HepG2 (cell line): Measurements from ENCODE around the gene MISP3. TPM values are rescaled to one million over a fixed set of nuclear protein-coding genes. Genes with fewer than 3 reads are reported as not detected.

Source experiments
- ATAC-seq: fragments of 200-7000 bp; cut with Tn5 transposase; 3 replicates; pipeline ENCODE4 v1.9.1; 2020; ENCODE audit warnings: mild to moderate bottlenecking, moderate library complexity
- BruUV-seq: library from RNA; stranded (reverse); fragments of 400-500 nt; replicated peaks from 2 replicates; lab custom pipeline; 2021; lab: Mats Ljungman, UMichigan
- CTCF ChIA-PET: fragments of 300-600 bp; formaldehyde crosslinking; extraction: SDS; loops from one replicate; lab custom pipeline; 2021; ENCODE audit warnings: low total read pairs, inconsistent platforms, low intra/inter-chr PET ratio; lab: Yijun Ruan, JAX
- POLR2A ChIA-PET: fragments of 350-600 bp; sonication (Branson Sonifier 250); formaldehyde crosslinking; loops from one replicate; lab custom pipeline; 2020; ENCODE audit warnings: antibody characterized with exemption, inconsistent platforms; lab: Yijun Ruan, JAX
- DNase-seq: peaks from one replicate; pipeline ENCODE4 v3.0.0-alpha.2; 2015; ENCODE audit warnings: low spot score
- FAIRE-seq: peaks from 3 replicates; lab custom pipeline; 2011; peaks lifted over from hg19 to GRCh38; lab: Jason Lieb, UNC
- H2AFZ ChIP-seq: one replicate; pipeline ENCODE4 v1.6.1; 2011; ENCODE audit warnings: low read length, inconsistent platforms
- H3K27ac ChIP-seq: fragments of 300-600 bp; 3 replicates; pipeline ENCODE4 v1.8.0; 2011; ENCODE audit warnings: mixed run types, mild to moderate bottlenecking, mixed read lengths, low read length, inconsistent platforms; ENCODE audit not compliant: insufficient read depth; ENCODE audit errors: extremely low read length
- H3K27me3 ChIP-seq, 2 experiments: fragments of 200-600 bp in 1 of 2; 2 replicates in 1 of 2; 3 replicates in 1 of 2; pipeline versions ENCODE4 v1.6.0 to v1.8.0; 2011; ENCODE audit warnings: low read length in 2 of 2, mild to moderate bottlenecking in 2 of 2, moderate library complexity in 2 of 2, inconsistent platforms in 1 of 2; ENCODE audit not compliant: insufficient read depth in 2 of 2, control insufficient read depth in 1 of 2
- H3K36me3 ChIP-seq, 2 experiments: fragments of 200-600 bp in 1 of 2; replicated peaks in 1 of 2; 2 replicates in 1 of 2; 3 replicates in 1 of 2; pipeline versions ENCODE4 v1.5.1 to v1.8.0; 2011; ENCODE audit warnings: low read length in 2 of 2, inconsistent platforms in 1 of 2; ENCODE audit not compliant: insufficient read depth in 2 of 2, control insufficient read depth in 1 of 2
- H3K4me1 ChIP-seq: 2 replicates; pipeline ENCODE4 v1.5.1; 2012; ENCODE audit warnings: low read length, inconsistent platforms; ENCODE audit not compliant: insufficient read depth
- H3K4me2 ChIP-seq: 2 replicates; pipeline ENCODE4 v1.6.0; 2011; ENCODE audit warnings: low read depth, low read length, inconsistent platforms
- H3K4me3 ChIP-seq, 3 experiments: fragments of 200-600 bp in 1 of 3; sonication (generic), shearing (Covaris generic) in 1 of 3; replicated peaks in 1 of 3; 2 replicates each; pipeline ENCODE4 v1.5.1; 2011 to 2016; ENCODE audit warnings: low read length in 3 of 3, inconsistent platforms in 2 of 3, low read depth in 2 of 3, mild to moderate bottlenecking in 2 of 3, control low read depth in 1 of 3, mixed read lengths in 1 of 3; ENCODE audit not compliant: insufficient read depth in 1 of 3
- H3K79me2 ChIP-seq: one replicate; pipeline ENCODE4 v1.6.1; 2011; ENCODE audit warnings: low read length, inconsistent platforms; ENCODE audit not compliant: insufficient read depth
- H3K9ac ChIP-seq: 2 replicates; pipeline ENCODE4 v1.6.0; 2011; ENCODE audit warnings: mild to moderate bottlenecking, low read depth, low read length, inconsistent platforms; ENCODE audit not compliant: insufficient read depth
- H3K9me3 ChIP-seq: 2 replicates; pipeline ENCODE4 v1.5.1; 2012; ENCODE audit warnings: mild to moderate bottlenecking, low read length
- H4K20me1 ChIP-seq: 2 replicates; pipeline ENCODE4 v1.6.0; 2011; ENCODE audit warnings: inconsistent platforms, mild to moderate bottlenecking, low read length, moderate library complexity; ENCODE audit not compliant: insufficient read depth
- NR2C2 ChIP-seq: sonication (generic); formaldehyde crosslinking; IDR thresholded peaks from 2 replicates; pipeline ENCODE4 v1.4.0; 2020; ENCODE audit warnings: missing genetic modification reagents, mild to moderate bottlenecking, moderate library complexity, borderline replicate concordance
- SP2 ChIP-seq: sonication (generic); formaldehyde crosslinking; IDR thresholded peaks from 2 replicates; pipeline ENCODE4 v1.5.1; 2020; ENCODE audit warnings: mild to moderate bottlenecking, missing genetic modification reagents
- SRSF4 ChIP-seq: fragments of 200-400 bp; formaldehyde crosslinking; IDR thresholded peaks from one replicate; pipeline ENCODE4 v1.6.1; 2018; ENCODE audit warnings: mild to moderate bottlenecking, low read depth, low read length, moderate library complexity; ENCODE audit not compliant: poor library complexity, severe bottlenecking
- TAF15 ChIP-seq: fragments of 200-400 bp; formaldehyde crosslinking; IDR thresholded peaks from one replicate; pipeline ENCODE4 v1.6.1; 2018; ENCODE audit warnings: mild to moderate bottlenecking, low read depth, low read length; ENCODE audit not compliant: poor library complexity, severe bottlenecking
- ZIK1 ChIP-seq: sonication (generic); formaldehyde crosslinking; IDR thresholded peaks from 2 replicates; pipeline ENCODE4 v1.5.0; 2020; ENCODE audit warnings: mild to moderate bottlenecking, low read depth, missing genetic modification reagents, borderline replicate concordance
- ZNF205 ChIP-seq: IDR thresholded peaks from 2 replicates; pipeline ENCODE4 v1.6.1; 2018; ENCODE audit warnings: missing biosample characterization, missing genetic modification reagents
- ZNF644 ChIP-seq: IDR thresholded peaks from 2 replicates; pipeline ENCODE4 v1.6.1; 2016; ENCODE audit warnings: low read depth
- ZNF782 ChIP-seq: sonication (generic); formaldehyde crosslinking; IDR thresholded peaks from 2 replicates; pipeline ENCODE4 v1.4.0; 2020; ENCODE audit warnings: missing genetic modification reagents, mild to moderate bottlenecking, borderline replicate concordance
- ZSCAN31 ChIP-seq: sonication (generic); formaldehyde crosslinking; IDR thresholded peaks from 2 replicates; pipeline ENCODE4 v1.5.0; 2020; ENCODE audit warnings: low read depth, mild to moderate bottlenecking, missing genetic modification reagents
- WGBS: methylation state at CpG from one replicate; pipeline ENCODE4 v1.1.6; 2017; ENCODE audit warnings: low lambda C conversion rate; 5-methylcytosine and 5-hydroxymethylcytosine counted together
- in situ Hi-C: cut with HindIII; loops from 2 replicates; pipeline ENCODE4 v1.10.0; 2017; ENCODE audit warnings: low pct_unique_long_range_greater_than_20kb; ENCODE audit not compliant: extremely low pct_ligation_motif_present
- intact Hi-C: fragments of 100-400 bp; cut with micrococcal nuclease; formaldehyde crosslinking; loops from one replicate; pipeline ENCODE4 v1.10.0; 2022; ENCODE audit not compliant: unreplicated experiment
- polyA plus RNA-seq, 8 experiments: library from polyadenylated mRNA; depleted of rRNA in 3 of 8; stranded (reverse) in 7 of 8; unstranded in 1 of 8; fragments of >200 nt; fragmentation: Illumina TruSeq in 4 of 8; extraction: Trizol in 4 of 8; gene quantifications; 2 replicates each; pipeline versions ENCODE4 v1.2.1 to v1.2.3, GENCODE V29; 2011 to 2016; ENCODE audit warnings: low read depth in 4 of 8, missing spikeins in 1 of 8, mixed read lengths in 1 of 8; ENCODE audit not compliant: insufficient read depth in 1 of 8
- total RNA-seq, 5 experiments: library from RNA; depleted of rRNA; stranded (reverse); fragments of >200 nt; fragmentation: Illumina TruSeq; extraction: Trizol; gene quantifications; 2 replicates each; pipeline ENCODE4 v1.2.3, GENCODE V29; 2016; ENCODE audit warnings: low read depth in 1 of 5
- TF ChIP-seq, protein P1 (sequence below): sonication (generic); formaldehyde crosslinking; IDR thresholded peaks from 2 replicates; pipeline ENCODE4 v1.4.0; 2020; ENCODE audit warnings: missing genetic modification reagents, borderline replicate concordance
- TF ChIP-seq, protein P2 (sequence below): sonication (generic); formaldehyde crosslinking; IDR thresholded peaks from 2 replicates; pipeline ENCODE4 v1.5.0; 2020; ENCODE audit warnings: missing genetic modification reagents, mild to moderate bottlenecking, borderline replicate concordance
- TF ChIP-seq, protein P3 (sequence below): sonication (generic); formaldehyde crosslinking; IDR thresholded peaks from 2 replicates; pipeline ENCODE4 v1.4.0; 2020; ENCODE audit warnings: mild to moderate bottlenecking, missing genetic modification reagents
- TF ChIP-seq, protein P4 (sequence below): sonication (generic); formaldehyde crosslinking; IDR thresholded peaks from 2 replicates; pipeline ENCODE4 v1.5.0; 2020; ENCODE audit warnings: mild to moderate bottlenecking, missing genetic modification reagents, moderate library complexity

Gene MISP3
- total and polyA plus RNA-seq, 2 of the 13 experiments (the other 11 are each of a cell fraction or from before 2014, with no cell fraction given), result 2.5 to 5.4 TPM

DNA sequence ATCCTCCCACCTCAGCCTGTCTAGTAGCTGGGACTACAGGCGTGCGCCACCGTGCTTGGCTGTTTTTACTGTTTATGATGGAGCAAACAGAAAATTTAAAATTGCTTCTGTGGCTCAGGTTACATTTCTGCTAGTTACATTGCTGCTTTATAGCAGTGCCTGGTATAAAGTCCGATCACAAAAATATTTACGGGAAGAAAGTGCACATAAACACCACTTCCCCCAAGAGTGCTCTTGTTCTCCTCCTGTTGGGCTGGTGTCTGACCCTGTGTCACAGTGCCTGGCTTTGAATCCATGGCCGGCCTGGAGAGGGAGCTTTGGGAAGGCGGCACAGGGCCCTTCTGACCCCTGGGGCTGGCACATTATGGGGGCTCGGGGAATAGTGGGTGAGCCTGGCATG, 33.1 kb downstream of the MISP3 start:
- FAIRE-seq (no peak), ATAC-seq (no peak), DNase-seq (no peak)
- peaks cover 3% of the 10 kb centered on the region for H3K4me1 ChIP-seq
- H3K27me3 ChIP-seq, result no peaks in the 10 kb centered on the region
- ChIA-PET CTCF (no interaction called here), POLR2A (no interaction called here)
- in situ Hi-C loops, result no loop called here
- H3K4me3 ChIP-seq, result no peak overlapping the region
- TF ChIP-seq, protein P1, sequence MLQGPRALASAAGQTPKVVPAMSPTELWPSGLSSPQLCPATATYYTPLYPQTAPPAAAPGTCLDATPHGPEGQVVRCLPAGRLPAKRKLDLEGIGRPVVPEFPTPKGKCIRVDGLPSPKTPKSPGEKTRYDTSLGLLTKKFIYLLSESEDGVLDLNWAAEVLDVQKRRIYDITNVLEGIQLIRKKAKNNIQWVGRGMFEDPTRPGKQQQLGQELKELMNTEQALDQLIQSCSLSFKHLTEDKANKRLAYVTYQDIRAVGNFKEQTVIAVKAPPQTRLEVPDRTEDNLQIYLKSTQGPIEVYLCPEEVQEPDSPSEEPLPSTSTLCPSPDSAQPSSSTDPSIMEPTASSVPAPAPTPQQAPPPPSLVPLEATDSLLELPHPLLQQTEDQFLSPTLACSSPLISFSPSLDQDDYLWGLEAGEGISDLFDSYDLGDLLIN (CRISPR knock-in tag), result no peak
- TF ChIP-seq, protein P2, sequence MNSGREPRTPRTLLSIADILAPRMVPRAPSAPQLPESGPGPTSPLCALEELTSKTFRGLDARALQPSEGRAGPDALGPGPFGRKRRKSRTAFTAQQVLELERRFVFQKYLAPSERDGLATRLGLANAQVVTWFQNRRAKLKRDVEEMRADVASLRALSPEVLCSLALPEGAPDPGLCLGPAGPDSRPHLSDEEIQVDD (CRISPR knock-in tag), result no peak
- no peak for TF ChIP-seq ZIK1 (CRISPR knock-in tag)
- TF ChIP-seq, protein P3, sequence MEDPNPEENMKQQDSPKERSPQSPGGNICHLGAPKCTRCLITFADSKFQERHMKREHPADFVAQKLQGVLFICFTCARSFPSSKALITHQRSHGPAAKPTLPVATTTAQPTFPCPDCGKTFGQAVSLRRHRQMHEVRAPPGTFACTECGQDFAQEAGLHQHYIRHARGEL (CRISPR knock-in tag), result no peak
- no peak for TF ChIP-seq ZNF644 (CRISPR knock-in tag)
- TF ChIP-seq NR2C2 (CRISPR knock-in tag), result no peak
- no peak for TF ChIP-seq SRSF4
- TF ChIP-seq ZNF782 (CRISPR knock-in tag), result no peak
- no peak for TF ChIP-seq ZNF205 (CRISPR knock-in tag)
- no peak for TF ChIP-seq SP2 (CRISPR knock-in tag)
- TF ChIP-seq TAF15, result no peak
- TF ChIP-seq, protein P4, sequence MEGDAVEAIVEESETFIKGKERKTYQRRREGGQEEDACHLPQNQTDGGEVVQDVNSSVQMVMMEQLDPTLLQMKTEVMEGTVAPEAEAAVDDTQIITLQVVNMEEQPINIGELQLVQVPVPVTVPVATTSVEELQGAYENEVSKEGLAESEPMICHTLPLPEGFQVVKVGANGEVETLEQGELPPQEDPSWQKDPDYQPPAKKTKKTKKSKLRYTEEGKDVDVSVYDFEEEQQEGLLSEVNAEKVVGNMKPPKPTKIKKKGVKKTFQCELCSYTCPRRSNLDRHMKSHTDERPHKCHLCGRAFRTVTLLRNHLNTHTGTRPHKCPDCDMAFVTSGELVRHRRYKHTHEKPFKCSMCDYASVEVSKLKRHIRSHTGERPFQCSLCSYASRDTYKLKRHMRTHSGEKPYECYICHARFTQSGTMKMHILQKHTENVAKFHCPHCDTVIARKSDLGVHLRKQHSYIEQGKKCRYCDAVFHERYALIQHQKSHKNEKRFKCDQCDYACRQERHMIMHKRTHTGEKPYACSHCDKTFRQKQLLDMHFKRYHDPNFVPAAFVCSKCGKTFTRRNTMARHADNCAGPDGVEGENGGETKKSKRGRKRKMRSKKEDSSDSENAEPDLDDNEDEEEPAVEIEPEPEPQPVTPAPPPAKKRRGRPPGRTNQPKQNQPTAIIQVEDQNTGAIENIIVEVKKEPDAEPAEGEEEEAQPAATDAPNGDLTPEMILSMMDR, result no peak
- no peak for TF ChIP-seq ZSCAN31
- WGBS, result 96% methylated on average over 8 of the region's 8 CpGs
- no peak overlapping the region for H3K9ac ChIP-seq
- no TSS peak for BruUV-seq
- no peak overlapping the region for H3K27ac ChIP-seq
- H3K79me2 ChIP-seq, result no peaks in the 10 kb centered on the region
- no peaks in the 10 kb centered on the region for H3K9me3 ChIP-seq
- H2AFZ ChIP-seq, result no peak overlapping the region
- no peaks in the 10 kb centered on the region for H4K20me1 ChIP-seq
- intact Hi-C loops, result no loop called here
- H3K4me2 ChIP-seq, result no peak overlapping the region
- peaks cover 7 to 18% of the 10 kb centered on the region in 2 experiments for H3K36me3 ChIP-seq
